Measurements from ENCODE around the gene HDHD5. TPM values are rescaled to one million over a fixed set of nuclear protein-coding genes. Genes with fewer than 3 reads are reported as not detected.

HDHD5 gene
- total RNA-seq, 4 donors from 2014 or later = 38.5 to 58.3 (median 44.5) TPM

GRCh38 chr22:17176715-17177114, 17.6 kb upstream of the HDHD5 start:
- DNase-seq (ENCODE audit: low spot score in 2 of 2) = no peak
- Histone ChIP-seq H3K9me3 (no peaks in the 10 kb centered on the region), H3K4me1 (peaks cover 7% of the 10 kb centered on the region), H3K4me3 (no peak overlapping the region), H3K27me3 (no peaks in the 10 kb centered on the region), H3K27ac (no peak overlapping the region), H3K36me3 (peaks cover 4% of the 10 kb centered on the region)
- TF ChIP-seq EP300 (IDR thresholded peaks at IDR 0.05) (no peak), POLR2A (IDR thresholded peaks at IDR 0.05) (no peak), CTCF (IDR thresholded peaks at IDR 0.05) (no peak), POLR2AphosphoS5 (IDR thresholded peaks at IDR 0.05) (no peak)
- 84% methylated on average over 8 of the region's 8 CpGs for WGBS

- WGBS = 51% methylated on average over 17 of the region's 24 CpGs
- peak overlapping the region; percentile 87 for H3K27ac ChIP-seq
- H3K4me1 ChIP-seq = peaks cover 18% of the 10 kb centered on the region
- no peaks in the 10 kb centered on the region for H3K36me3 ChIP-seq
- no peak for TF ChIP-seq POLR2AphosphoS5 (IDR thresholded peaks at IDR 0.05)
- TF ChIP-seq CTCF (IDR thresholded peaks at IDR 0.05) = no peak
- no peak for TF ChIP-seq POLR2A (IDR thresholded peaks at IDR 0.05)
- TF ChIP-seq EP300 (IDR thresholded peaks at IDR 0.05) = no peak
- no peak for DNase-seq (ENCODE audit: low spot score in 2 of 2)
- H3K4me3 ChIP-seq = peak overlapping the region; percentile 75
- H3K27me3 ChIP-seq = no peaks in the 10 kb centered on the region
- no peaks in the 10 kb centered on the region for H3K9me3 ChIP-seq
Observed at GRCh38 chr22:17172029-17172833, 13.2 kb upstream of the HDHD5 start.

- Histone ChIP-seq H3K9me3 (no peaks in the 10 kb centered on the region), H3K4me1 (peaks cover 19% of the 10 kb centered on the region), H3K27me3 (no peaks in the 10 kb centered on the region), H3K36me3 (no peaks in the 10 kb centered on the region), H3K27ac (peak overlapping the region; percentile 87), H3K4me3 (peak overlapping the region; percentile 75)
- 2% methylated on average over 10 of the region's 83 CpGs for WGBS
- DNase-seq (ENCODE audit: low spot score in 2 of 2) = peak; percentile 92 to 94
- TF ChIP-seq CTCF (IDR thresholded peaks at IDR 0.05) (peak; percentile 48 to 89), POLR2A (IDR thresholded peaks at IDR 0.05) (peak in 1 of 2 donors; percentile 8), EP300 (IDR thresholded peaks at IDR 0.05) (no peak)
Observed at GRCh38 chr22:17171153-17172028, 12.3 kb upstream of the HDHD5 start.

GRCh38 chr22:17167486-17167885, 8.4 kb upstream of the HDHD5 start:
- DNase-seq (ENCODE audit: low spot score in 2 of 2) = no peak
- 28% methylated on average over 7 of the region's 7 CpGs for WGBS
- TF ChIP-seq CTCF (IDR thresholded peaks at IDR 0.05) (no peak), POLR2A (IDR thresholded peaks at IDR 0.05) (no peak), POLR2AphosphoS5 (IDR thresholded peaks at IDR 0.05) (no peak), EP300 (IDR thresholded peaks at IDR 0.05) (no peak)
- Histone ChIP-seq H3K9me3 (no peaks in the 10 kb centered on the region), H3K27me3 (no peaks in the 10 kb centered on the region), H3K27ac (no peak overlapping the region), H3K36me3 (no peaks in the 10 kb centered on the region), H3K4me3 (no peak overlapping the region), H3K4me1 (peaks cover 19% of the 10 kb centered on the region)

All from suprapubic skin (tissue), 4 donors.